Uterus (tissue), 4 donors: ENCODE results near the gene CD72. TPM values are rescaled to one million over a fixed set of nuclear protein-coding genes. Genes with fewer than 3 reads are reported as not detected.
"Not testable (repeated sequence)": the region's sequence is repeated elsewhere in the genome, so short reads cannot be mapped to it uniquely, and the experiment has no call there.

Experiments used
- DNase-seq, 2 donors: peaks; one replicate each; pipeline ENCODE4 v3.0.0-alpha.2; 2019 to 2020
- H3K27ac ChIP-seq, 2 donors: fragments of 200-600 bp; sonication (generic); 1 replicate in 1 of 2; 2 replicates in 1 of 2; pipeline ENCODE4 v1.5.1; 2016 to 2018
- H3K27me3 ChIP-seq, 2 donors: fragments of 200-600 bp; sonication (generic); one replicate each; pipeline ENCODE4 v1.5.1; 2018 to 2019; ENCODE audit warnings: control low read depth in 1 of 2
- H3K36me3 ChIP-seq, 2 donors: fragments of 200-600 bp; sonication (generic); one replicate each; pipeline ENCODE4 v1.5.1; 2019; ENCODE audit warnings: control low read depth in 1 of 2
- H3K4me1 ChIP-seq, 2 donors: fragments of 200-600 bp; sonication (generic); one replicate each; pipeline ENCODE4 v1.5.1; 2018 to 2019; ENCODE audit warnings: control low read depth in 1 of 2
- H3K4me3 ChIP-seq, 2 donors: fragments of 200-600 bp; sonication (generic); 1 replicate in 1 of 2; 2 replicates in 1 of 2; pipeline ENCODE4 v1.5.1; 2018 to 2019; ENCODE audit warnings: mild to moderate bottlenecking in 1 of 2
- H3K9me3 ChIP-seq, 2 donors: fragments of 200-600 bp; sonication (generic); one replicate each; pipeline ENCODE4 v1.5.1; 2019; ENCODE audit warnings: control low read depth in 1 of 2
- POLR2A ChIP-seq, 2 donors: fragments of 450-650 bp; IDR thresholded peaks; one replicate each; pipeline ENCODE4 v1.6.1; 2016; ENCODE audit warnings: antibody characterized with exemption in 2 of 2, mild to moderate bottlenecking in 1 of 2, moderate library complexity in 1 of 2
- intact Hi-C: fragments of 100-400 bp; cut with DNase I; formaldehyde crosslinking; loops from one replicate; pipeline ENCODE4 v1.15.1; 2023; ENCODE audit warnings: low total_unique reads
- total RNA-seq, 4 donors: library from RNA; depleted of rRNA in 3 of 4; stranded (reverse); fragments of >200 nt in 3 of 4; gene quantifications; one replicate each; pipeline versions ENCODE4 v1.1.0 to v1.2.4, GENCODE V29; 2014 to 2023
- TF ChIP-seq, protein P1 (sequence below), 4 experiments: fragments of 200-600 bp in 2 of 4; fragments of 450-650 bp in 2 of 4; sonication (generic) in 2 of 4; IDR thresholded peaks; one replicate each; pipeline ENCODE4 v1.5.1; 2016 to 2019; ENCODE audit warnings: antibody characterized with exemption in 4 of 4, mild to moderate bottlenecking in 2 of 4, moderate library complexity in 1 of 4
- donor health status: DM: yes; HTN: yes; CAD: no.

CD72 gene
- total RNA-seq, 4 donors from 2014 or later = 2.8 to 3.0 TPM; not detected in 2

DNA sequence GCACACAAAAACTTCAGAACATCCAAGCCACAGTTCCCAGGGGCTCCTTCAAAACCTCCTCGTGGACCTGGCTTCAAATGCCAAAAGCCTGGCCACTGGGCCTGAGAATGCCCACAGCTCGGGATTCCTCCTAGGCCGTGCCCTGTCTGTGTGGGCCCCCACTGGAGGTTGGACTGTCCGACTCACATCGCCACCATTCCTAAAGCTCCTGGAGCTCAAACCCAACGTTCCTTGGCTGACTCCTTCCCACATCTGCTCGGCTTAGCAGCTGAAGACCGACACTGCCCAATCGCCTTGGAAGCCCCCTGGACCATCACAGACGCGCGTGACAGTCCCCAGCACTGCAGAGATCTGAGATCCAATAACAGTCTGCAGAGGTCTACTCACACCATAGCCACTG, 24.8 kb upstream of the CD72 start:
- H3K27me3 ChIP-seq = no peaks in the 10 kb centered on the region
- DNase-seq = no peak
- H3K9me3 ChIP-seq = no peaks in the 10 kb centered on the region
- no peak overlapping the region for H3K27ac ChIP-seq
- no peaks in the 10 kb centered on the region for H3K4me1 ChIP-seq
- H3K4me3 ChIP-seq = no peak overlapping the region
- TF ChIP-seq, protein P1, sequence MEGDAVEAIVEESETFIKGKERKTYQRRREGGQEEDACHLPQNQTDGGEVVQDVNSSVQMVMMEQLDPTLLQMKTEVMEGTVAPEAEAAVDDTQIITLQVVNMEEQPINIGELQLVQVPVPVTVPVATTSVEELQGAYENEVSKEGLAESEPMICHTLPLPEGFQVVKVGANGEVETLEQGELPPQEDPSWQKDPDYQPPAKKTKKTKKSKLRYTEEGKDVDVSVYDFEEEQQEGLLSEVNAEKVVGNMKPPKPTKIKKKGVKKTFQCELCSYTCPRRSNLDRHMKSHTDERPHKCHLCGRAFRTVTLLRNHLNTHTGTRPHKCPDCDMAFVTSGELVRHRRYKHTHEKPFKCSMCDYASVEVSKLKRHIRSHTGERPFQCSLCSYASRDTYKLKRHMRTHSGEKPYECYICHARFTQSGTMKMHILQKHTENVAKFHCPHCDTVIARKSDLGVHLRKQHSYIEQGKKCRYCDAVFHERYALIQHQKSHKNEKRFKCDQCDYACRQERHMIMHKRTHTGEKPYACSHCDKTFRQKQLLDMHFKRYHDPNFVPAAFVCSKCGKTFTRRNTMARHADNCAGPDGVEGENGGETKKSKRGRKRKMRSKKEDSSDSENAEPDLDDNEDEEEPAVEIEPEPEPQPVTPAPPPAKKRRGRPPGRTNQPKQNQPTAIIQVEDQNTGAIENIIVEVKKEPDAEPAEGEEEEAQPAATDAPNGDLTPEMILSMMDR (IDR thresholded peaks at IDR 0.05) = no peak
- no peaks in the 10 kb centered on the region for H3K36me3 ChIP-seq
- intact Hi-C loops = no loop called here

DNA sequence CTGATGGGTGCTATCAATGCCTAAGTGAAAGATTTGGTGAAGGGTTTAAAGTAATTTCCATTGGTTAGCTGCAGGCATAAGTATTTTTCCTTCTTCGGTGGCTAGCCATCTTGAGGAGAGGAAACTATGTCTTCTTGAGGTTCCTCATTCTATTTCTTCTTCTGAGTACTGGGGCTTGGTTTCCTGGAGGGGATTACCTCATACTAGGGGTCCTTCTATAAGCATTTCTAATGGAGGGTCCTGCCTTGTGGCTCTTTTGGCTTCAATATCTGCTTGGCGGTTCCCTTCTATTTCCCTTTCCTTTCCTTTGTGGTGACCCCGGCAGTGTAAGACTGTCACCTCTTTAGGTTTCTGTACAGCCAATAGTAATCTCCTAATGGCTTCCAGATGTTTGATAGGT, 23.3 kb upstream of the CD72 start:
- H3K9me3 ChIP-seq, intact Hi-C loops, DNase-seq, H3K4me3 ChIP-seq, H3K36me3 ChIP-seq, H3K27me3 ChIP-seq, H3K27ac ChIP-seq, H3K4me1 ChIP-seq: not testable (repeated sequence)

DNA sequence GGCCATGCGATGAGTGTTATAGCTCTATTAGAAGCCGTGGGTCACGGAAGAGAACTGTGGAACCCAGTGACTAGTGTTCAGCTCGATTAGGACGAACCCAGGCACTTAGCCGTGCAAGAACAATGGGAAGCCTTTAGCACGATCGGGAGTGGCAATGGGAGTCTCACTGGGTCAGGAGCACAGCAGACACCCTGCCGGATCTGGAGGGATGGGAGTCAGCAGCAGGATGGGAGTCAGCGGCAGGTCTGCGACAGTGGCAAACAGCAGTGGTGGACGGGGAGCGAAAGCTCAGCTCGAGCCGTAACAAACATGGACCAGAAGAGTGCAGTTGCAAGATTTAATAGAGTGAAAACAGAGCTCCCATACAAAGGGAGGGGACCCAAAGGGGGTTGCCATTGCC, 22.2 kb upstream of the CD72 start:
- H3K27me3 ChIP-seq, intact Hi-C loops, H3K4me1 ChIP-seq, H3K36me3 ChIP-seq, DNase-seq, H3K4me3 ChIP-seq, H3K9me3 ChIP-seq, H3K27ac ChIP-seq: not testable (repeated sequence)

DNA sequence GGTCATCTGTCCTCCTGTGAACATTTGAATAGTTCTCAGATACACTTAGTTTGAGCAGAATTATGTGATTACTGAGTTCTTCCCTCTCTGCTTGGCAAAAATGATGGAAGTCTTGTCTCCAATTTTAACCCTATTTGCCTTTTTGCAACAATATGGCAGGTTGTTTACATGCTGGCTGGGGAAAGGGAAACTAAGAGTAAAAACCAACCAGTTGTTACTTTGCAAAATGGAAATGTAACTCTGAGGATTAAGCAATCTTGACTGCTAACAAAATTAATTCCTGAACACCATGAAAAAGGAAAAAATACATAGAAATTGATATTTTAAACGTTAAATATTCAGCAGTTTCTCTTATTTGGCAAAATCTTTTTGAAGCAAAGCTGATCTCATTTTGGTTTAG, 21.4 kb upstream of the CD72 start:
- no peak for DNase-seq
- Histone ChIP-seq H3K9me3 (no peaks in the 10 kb centered on the region), H3K36me3 (no peaks in the 10 kb centered on the region), H3K4me1 (no peaks in the 10 kb centered on the region), H3K27ac (no peak overlapping the region), H3K4me3 (no peak overlapping the region), H3K27me3 (no peaks in the 10 kb centered on the region)
- no peak for TF ChIP-seq POLR2A (IDR thresholded peaks at IDR 0.05)
- TF ChIP-seq, protein P1 (IDR thresholded peaks at IDR 0.05) = no peak
- intact Hi-C loops = no loop called here

DNA sequence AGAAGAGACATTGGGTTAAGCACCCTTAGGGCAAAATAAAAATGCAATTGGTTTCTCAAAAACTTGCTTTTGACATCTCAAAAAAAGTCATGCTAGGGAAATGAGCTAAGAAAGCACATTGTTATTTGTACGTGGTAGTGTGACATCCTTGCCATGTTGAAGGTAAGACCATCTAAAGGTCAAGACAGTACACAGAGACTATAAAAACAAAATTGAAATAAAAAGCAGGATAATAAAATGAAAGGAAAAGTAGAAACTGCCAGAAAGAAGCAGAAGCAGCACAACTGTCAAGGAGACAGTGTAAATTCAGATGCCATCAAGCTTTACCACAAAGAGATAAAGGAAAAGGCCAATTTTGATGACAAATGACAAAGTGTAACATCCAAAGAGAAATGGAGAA, 21.0 kb upstream of the CD72 start:
- intact Hi-C loops, H3K9me3 ChIP-seq, H3K27me3 ChIP-seq, H3K4me1 ChIP-seq, H3K4me3 ChIP-seq, H3K36me3 ChIP-seq, H3K27ac ChIP-seq, DNase-seq: not testable (repeated sequence)

DNA sequence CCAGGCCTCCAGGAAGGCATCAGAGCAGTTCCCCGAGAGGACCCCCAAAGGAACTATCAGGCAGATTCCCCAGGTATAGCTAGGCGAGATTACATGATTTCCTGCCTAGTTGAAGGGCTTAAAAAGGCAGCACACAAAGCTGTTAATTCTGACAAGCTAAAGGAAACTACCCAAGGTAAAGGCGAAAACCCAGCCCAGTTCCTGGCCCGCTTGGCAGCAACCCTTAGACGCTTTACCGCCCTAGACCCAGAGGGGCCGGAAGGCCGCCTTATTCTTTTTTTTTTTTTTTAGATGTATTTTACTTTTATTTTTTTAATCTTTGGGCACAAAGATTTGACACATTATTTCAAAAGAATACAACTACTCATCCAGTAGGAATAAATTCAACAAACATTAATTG, 20.5 kb upstream of the CD72 start:
- H3K9me3 ChIP-seq, H3K4me3 ChIP-seq, H3K27ac ChIP-seq, DNase-seq, H3K27me3 ChIP-seq, H3K36me3 ChIP-seq, intact Hi-C loops, H3K4me1 ChIP-seq: not testable (repeated sequence)

DNA sequence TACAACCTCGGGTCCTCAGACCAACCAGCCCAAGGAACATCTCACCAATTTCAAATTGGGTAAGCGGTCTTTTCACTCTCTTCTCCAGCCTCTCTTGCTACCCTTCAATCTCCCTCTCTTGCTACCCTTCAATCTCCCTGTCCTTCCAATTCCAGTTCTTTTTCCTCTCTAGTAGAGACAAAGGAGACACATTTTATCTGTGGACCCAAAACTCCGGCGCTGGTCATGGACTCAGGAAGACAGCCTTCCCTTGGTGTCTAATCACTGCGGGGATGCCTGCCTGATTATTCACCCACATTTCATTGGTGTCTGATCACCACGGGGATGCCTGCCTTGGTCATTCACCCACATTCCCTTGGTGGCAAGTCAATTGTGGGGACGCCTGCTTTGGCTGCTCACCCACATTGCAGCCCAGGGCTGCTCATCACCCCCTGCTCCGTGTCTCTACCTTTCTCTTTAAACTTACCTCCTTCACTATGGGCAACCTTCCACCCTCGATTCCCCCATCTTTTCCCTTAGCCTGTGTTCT, 19.3 kb upstream of the CD72 start:
- intact Hi-C loops, H3K27ac ChIP-seq, H3K27me3 ChIP-seq, H3K4me1 ChIP-seq, H3K4me3 ChIP-seq, H3K36me3 ChIP-seq, DNase-seq, H3K9me3 ChIP-seq: not testable (repeated sequence)

DNA sequence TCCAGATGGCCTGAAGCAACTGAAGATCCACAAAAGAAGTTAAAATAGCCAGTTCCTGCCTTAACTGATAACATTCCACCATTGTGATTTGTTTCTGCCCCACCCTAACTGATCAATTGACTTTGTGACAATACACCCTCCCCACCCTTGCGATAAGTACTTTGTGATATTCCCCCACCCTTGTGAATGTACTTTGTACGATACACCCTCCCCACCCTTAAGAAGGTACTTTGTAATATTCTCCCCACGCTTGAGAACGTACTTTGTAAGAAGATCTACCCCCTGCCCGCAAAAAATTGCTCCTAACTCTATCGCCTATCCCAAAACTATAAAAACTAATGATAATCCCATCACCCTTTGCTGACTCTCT, 18.6 kb upstream of the CD72 start:
- H3K4me3 ChIP-seq, H3K27ac ChIP-seq, intact Hi-C loops: not testable (repeated sequence)

More for the DNA sequence above, 18.6 kb upstream of the CD72 start:
- not testable (repeated sequence) for H3K4me1 ChIP-seq, H3K9me3 ChIP-seq, DNase-seq, H3K27me3 ChIP-seq, H3K36me3 ChIP-seq
